Epithelial cell of proximal tubule (primary cell): ENCODE results near the gene INO80C. TPM values are rescaled to one million over a fixed set of nuclear protein-coding genes. Genes with fewer than 3 reads are reported as not detected.

ENCODE experiments used
- DNase-seq: peaks from one replicate; pipeline ENCODE4 v3.0.0-alpha.2; 2011; ENCODE audit warnings: low read depth
- H3K4me3 ChIP-seq: 2 replicates; pipeline ENCODE4 v1.5.1; 2011; ENCODE audit warnings: low read depth, mild to moderate bottlenecking, low read length
- CTCF ChIP-seq: conservative IDR thresholded peaks from 2 replicates; pipeline ENCODE4 v1.5.1; 2012; ENCODE audit warnings: low read depth, mild to moderate bottlenecking, low read length
- total RNA-seq: library from RNA; depleted of rRNA; stranded (reverse); fragments of >200 nt; gene quantifications from 2 replicates; pipeline ENCODE4 v1.2.3, GENCODE V29; 2015

Gene INO80C
- total RNA-seq, 1 donor from 2014 or later, result 8.3 TPM

GRCh38 chr18:35513181-35513936 is 15.6 kb upstream of the INO80C start:
- DNase-seq, result peak; percentile 33
- TF ChIP-seq CTCF, result no peak

GRCh38 chr18:35512761-35513160 is 15.0 kb upstream of the INO80C start:
- no peak for TF ChIP-seq CTCF
- DNase-seq, result no peak

More at GRCh38 chr18:35513181-35513936, 15.6 kb upstream of the INO80C start:
- no peak overlapping the region for H3K4me3 ChIP-seq

GRCh38 chr18:35511833-35512232 is 14.1 kb upstream of the INO80C start:
- no peak for DNase-seq
- H3K4me3 ChIP-seq, result no peak overlapping the region
- TF ChIP-seq CTCF, result peak; percentile 53

More at GRCh38 chr18:35512761-35513160, 15.0 kb upstream of the INO80C start:
- no peak overlapping the region for H3K4me3 ChIP-seq

GRCh38 chr18:35511428-35511827 is 13.7 kb upstream of the INO80C start:
- no peak for TF ChIP-seq CTCF
- H3K4me3 ChIP-seq, result no peak overlapping the region
- DNase-seq, result no peak

- H3K4me3 ChIP-seq, result no peak overlapping the region
- no peak for TF ChIP-seq CTCF
- no peak for DNase-seq
These were observed 12.4 kb upstream of the INO80C start for GRCh38 chr18:35510076-35510651.

GRCh38 chr18:35508746-35509338 is 11.1 kb upstream of the INO80C start:
- TF ChIP-seq CTCF, result no peak
- no peak for DNase-seq
- H3K4me3 ChIP-seq, result no peak overlapping the region
